ENCODE data around the gene TMEM135.

- TF ChIP-seq, protein P1, sequence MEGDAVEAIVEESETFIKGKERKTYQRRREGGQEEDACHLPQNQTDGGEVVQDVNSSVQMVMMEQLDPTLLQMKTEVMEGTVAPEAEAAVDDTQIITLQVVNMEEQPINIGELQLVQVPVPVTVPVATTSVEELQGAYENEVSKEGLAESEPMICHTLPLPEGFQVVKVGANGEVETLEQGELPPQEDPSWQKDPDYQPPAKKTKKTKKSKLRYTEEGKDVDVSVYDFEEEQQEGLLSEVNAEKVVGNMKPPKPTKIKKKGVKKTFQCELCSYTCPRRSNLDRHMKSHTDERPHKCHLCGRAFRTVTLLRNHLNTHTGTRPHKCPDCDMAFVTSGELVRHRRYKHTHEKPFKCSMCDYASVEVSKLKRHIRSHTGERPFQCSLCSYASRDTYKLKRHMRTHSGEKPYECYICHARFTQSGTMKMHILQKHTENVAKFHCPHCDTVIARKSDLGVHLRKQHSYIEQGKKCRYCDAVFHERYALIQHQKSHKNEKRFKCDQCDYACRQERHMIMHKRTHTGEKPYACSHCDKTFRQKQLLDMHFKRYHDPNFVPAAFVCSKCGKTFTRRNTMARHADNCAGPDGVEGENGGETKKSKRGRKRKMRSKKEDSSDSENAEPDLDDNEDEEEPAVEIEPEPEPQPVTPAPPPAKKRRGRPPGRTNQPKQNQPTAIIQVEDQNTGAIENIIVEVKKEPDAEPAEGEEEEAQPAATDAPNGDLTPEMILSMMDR (IDR thresholded peaks at IDR 0.05) = no peak
- TF ChIP-seq POLR2A (IDR thresholded peaks at IDR 0.05) (no peak), POLR2AphosphoS5 (IDR thresholded peaks at IDR 0.05) (no peak)
These were observed 227.4 kb downstream of the TMEM135 start for GRCh38 chr11:87265132-87265531.

Data from breast epithelium (tissue), 3 donors.